Glomerular visceral epithelial cell (primary cell): ENCODE measurements around the gene FBRS.
"Not testable (repeated sequence)": the region's sequence is repeated elsewhere in the genome, so short reads cannot be mapped to it uniquely, and the experiment has no call there.

Experiments used
- DNase-seq: peaks from one replicate; pipeline ENCODE4 v3.0.0-alpha.2; 2016; ENCODE audit errors: extremely low spot score

Gene FBRS

GRCh38 chr16:30664616-30665109 lies 6.4 kb downstream of the FBRS start:
- DNase-seq = no peak

- no peak for DNase-seq
Observed at GRCh38 chr16:30665155-30665829, 7.1 kb downstream of the FBRS start.

GRCh38 chr16:30665830-30666190 lies 7.6 kb downstream of the FBRS start:
- DNase-seq = no peak

- no peak for DNase-seq
Observed at GRCh38 chr16:30666681-30667080, 8.4 kb downstream of the FBRS start.

- no peak for DNase-seq
Observed at GRCh38 chr16:30667361-30667905, 9.2 kb downstream of the FBRS start.

- no peak for DNase-seq
Observed at GRCh38 chr16:30668393-30668792, 10.2 kb downstream of the FBRS start.

- DNase-seq = no peak
Observed at GRCh38 chr16:30669026-30669902, 11.0 kb downstream of the FBRS start.

GRCh38 chr16:30669903-30670824 lies 11.9 kb downstream of the FBRS start:
- DNase-seq = no peak

GRCh38 chr16:30675143-30675542 lies 16.9 kb downstream of the FBRS start:
- no peak for DNase-seq

- DNase-seq = no peak
Observed at GRCh38 chr16:30677931-30678585, 19.8 kb downstream of the FBRS start.

- no peak for DNase-seq
Observed at GRCh38 chr16:30678586-30678970, 20.3 kb downstream of the FBRS start.

GRCh38 chr16:30680326-30680725 lies 22.1 kb downstream of the FBRS start:
- no peak for DNase-seq

- DNase-seq = no peak
Observed at GRCh38 chr16:30688701-30689100, 30.5 kb downstream of the FBRS start.

- DNase-seq = no peak
Observed at GRCh38 chr16:30691907-30692306, 33.7 kb downstream of the FBRS start.

- no peak for DNase-seq
Observed at GRCh38 chr16:30692396-30693064, 34.3 kb downstream of the FBRS start.

- no peak for DNase-seq
Observed at GRCh38 chr16:30694926-30695693, 36.9 kb downstream of the FBRS start.

GRCh38 chr16:30696646-30697045 lies 38.4 kb downstream of the FBRS start:
- DNase-seq = not testable (repeated sequence)

- DNase-seq = peak; percentile 36
Observed at GRCh38 chr16:30697264-30698138, 39.3 kb downstream of the FBRS start.
